Measurements from ENCODE around the gene DHRS7C.

The DHRS7C gene

GRCh38 chr17:9818760-9819159 is 27.4 kb upstream of the DHRS7C start:
- H4K12ac ChIP-seq (ENCODE audit: low read depth, low read length), result no peak overlapping the region
- no peaks in the 10 kb centered on the region for H3K79me1 ChIP-seq (ENCODE audit: low read length)
- H4K8ac ChIP-seq (ENCODE audit: low read depth, low read length), result no peak overlapping the region
- no peak overlapping the region for H3K18ac ChIP-seq (ENCODE audit: low read length)
- no peak overlapping the region for H4K91ac ChIP-seq (ENCODE audit: low read depth, low read length)
- H3K27me3 ChIP-seq (ENCODE audit: insufficient read depth, low read length), result no peaks in the 10 kb centered on the region
- no peak overlapping the region for H3K4me3 ChIP-seq (ENCODE audit: low read depth, low read length)
- peaks cover 4% of the 10 kb centered on the region for H3K9me3 ChIP-seq (ENCODE audit: insufficient read depth, low read depth, low read length)
- H2BK5ac ChIP-seq (ENCODE audit: low read depth, low read length, poor library complexity), result no peak overlapping the region
- no peaks in the 10 kb centered on the region for H3K79me2 ChIP-seq (ENCODE audit: control insufficient read depth, insufficient read depth, low read length, poor library complexity)
- no peak for DNase-seq
- no peak overlapping the region for H3K23ac ChIP-seq (ENCODE audit: low read length)
- no peaks in the 10 kb centered on the region for H3K36me3 ChIP-seq (ENCODE audit: control insufficient read depth in 1 of 2, insufficient read depth in 2 of 2, low read length in 2 of 2)
- no peak overlapping the region for H2BK120ac ChIP-seq (ENCODE audit: insufficient read depth, low read length, poor library complexity)
- H3K4me1 ChIP-seq (ENCODE audit: control insufficient read depth in 1 of 2, insufficient read depth in 2 of 2, low read length in 2 of 2), result no peaks in the 10 kb centered on the region
- no peak overlapping the region for H3K4ac ChIP-seq (ENCODE audit: low read depth, low read length)
- H3K4me2 ChIP-seq (ENCODE audit: low read length), result no peak overlapping the region
- no peak overlapping the region for H2AFZ ChIP-seq (ENCODE audit: insufficient read depth, low read length, poor library complexity)
- H3K9ac ChIP-seq (ENCODE audit: low read length), result no peak overlapping the region
- H2BK12ac ChIP-seq (ENCODE audit: low read length), result no peak overlapping the region
- no peak overlapping the region for H2AK5ac ChIP-seq (ENCODE audit: low read length)
- H3K14ac ChIP-seq (ENCODE audit: low read length), result no peak overlapping the region
- WGBS (ENCODE audit: extremely low coverage, insufficient coverage, insufficient read length), result no CpG with 5 or more reads among the region's 4 CpGs
- H3K27ac ChIP-seq (ENCODE audit: low read depth, low read length), result no peak overlapping the region

GRCh38 chr17:9817086-9817485 is 25.7 kb upstream of the DHRS7C start:
- H3K23ac ChIP-seq (ENCODE audit: low read length), result no peak overlapping the region
- H2AK5ac ChIP-seq (ENCODE audit: low read length), result no peak overlapping the region
- no peak overlapping the region for H2BK120ac ChIP-seq (ENCODE audit: insufficient read depth, low read length, poor library complexity)
- H4K12ac ChIP-seq (ENCODE audit: low read depth, low read length), result no peak overlapping the region
- no peak overlapping the region for H3K4me2 ChIP-seq (ENCODE audit: low read length)
- H4K91ac ChIP-seq (ENCODE audit: low read depth, low read length), result no peak overlapping the region
- no peaks in the 10 kb centered on the region for H3K36me3 ChIP-seq (ENCODE audit: control insufficient read depth in 1 of 2, insufficient read depth in 2 of 2, low read length in 2 of 2)
- no peak overlapping the region for H3K27ac ChIP-seq (ENCODE audit: low read depth, low read length)
- no peak overlapping the region for H4K8ac ChIP-seq (ENCODE audit: low read depth, low read length)
- H3K4ac ChIP-seq (ENCODE audit: low read depth, low read length), result no peak overlapping the region
- no peak overlapping the region for H3K9ac ChIP-seq (ENCODE audit: low read length)
- no peak overlapping the region for H2BK12ac ChIP-seq (ENCODE audit: low read length)
- no peak overlapping the region for H2BK5ac ChIP-seq (ENCODE audit: low read depth, low read length, poor library complexity)
- H3K9me3 ChIP-seq (ENCODE audit: insufficient read depth, low read depth, low read length), result peaks cover 4% of the 10 kb centered on the region
- H3K14ac ChIP-seq (ENCODE audit: low read length), result no peak overlapping the region
- H3K79me2 ChIP-seq (ENCODE audit: control insufficient read depth, insufficient read depth, low read length, poor library complexity), result no peaks in the 10 kb centered on the region
- H3K4me3 ChIP-seq (ENCODE audit: low read depth, low read length), result no peak overlapping the region
- DNase-seq, result peak; percentile 74 to 87
- no CpG with 5 or more reads among the region's 8 CpGs for WGBS (ENCODE audit: extremely low coverage, insufficient coverage, insufficient read length)
- H2AFZ ChIP-seq (ENCODE audit: insufficient read depth, low read length, poor library complexity), result no peak overlapping the region
- H3K18ac ChIP-seq (ENCODE audit: low read length), result no peak overlapping the region
- no peaks in the 10 kb centered on the region for H3K4me1 ChIP-seq (ENCODE audit: control insufficient read depth in 1 of 2, insufficient read depth in 2 of 2, low read length in 2 of 2)
- H3K79me1 ChIP-seq (ENCODE audit: low read length), result no peaks in the 10 kb centered on the region
- no peaks in the 10 kb centered on the region for H3K27me3 ChIP-seq (ENCODE audit: insufficient read depth, low read length)

- no peak overlapping the region for H4K12ac ChIP-seq (ENCODE audit: low read depth, low read length)
- no peak overlapping the region for H2BK120ac ChIP-seq (ENCODE audit: insufficient read depth, low read length, poor library complexity)
- H3K14ac ChIP-seq (ENCODE audit: low read length), result no peak overlapping the region
- H2BK5ac ChIP-seq (ENCODE audit: low read depth, low read length, poor library complexity), result no peak overlapping the region
- no peak for DNase-seq
- no peaks in the 10 kb centered on the region for H3K79me1 ChIP-seq (ENCODE audit: low read length)
- no peak overlapping the region for H2AFZ ChIP-seq (ENCODE audit: insufficient read depth, low read length, poor library complexity)
- no peaks in the 10 kb centered on the region for H3K27me3 ChIP-seq (ENCODE audit: insufficient read depth, low read length)
- H4K91ac ChIP-seq (ENCODE audit: low read depth, low read length), result no peak overlapping the region
- no peak overlapping the region for H2AK5ac ChIP-seq (ENCODE audit: low read length)
- H3K36me3 ChIP-seq (ENCODE audit: control insufficient read depth in 1 of 2, insufficient read depth in 2 of 2, low read length in 2 of 2), result no peaks in the 10 kb centered on the region
- H3K18ac ChIP-seq (ENCODE audit: low read length), result no peak overlapping the region
- no peaks in the 10 kb centered on the region for H3K79me2 ChIP-seq (ENCODE audit: control insufficient read depth, insufficient read depth, low read length, poor library complexity)
- H3K9ac ChIP-seq (ENCODE audit: low read length), result no peak overlapping the region
- H3K4me1 ChIP-seq (ENCODE audit: control insufficient read depth in 1 of 2, insufficient read depth in 2 of 2, low read length in 2 of 2), result no peaks in the 10 kb centered on the region
- no peak overlapping the region for H3K4ac ChIP-seq (ENCODE audit: low read depth, low read length)
- H3K27ac ChIP-seq (ENCODE audit: low read depth, low read length), result no peak overlapping the region
- H2BK12ac ChIP-seq (ENCODE audit: low read length), result no peak overlapping the region
- H4K8ac ChIP-seq (ENCODE audit: low read depth, low read length), result no peak overlapping the region
- H3K23ac ChIP-seq (ENCODE audit: low read length), result no peak overlapping the region
- H3K4me2 ChIP-seq (ENCODE audit: low read length), result no peak overlapping the region
- H3K9me3 ChIP-seq (ENCODE audit: insufficient read depth, low read depth, low read length), result peaks cover 2% of the 10 kb centered on the region
- no peak overlapping the region for H3K4me3 ChIP-seq (ENCODE audit: low read depth, low read length)
- no CpG with 5 or more reads among the region's 10 CpGs for WGBS (ENCODE audit: extremely low coverage, insufficient coverage, insufficient read length)
These were observed 25.1 kb upstream of the DHRS7C start for GRCh38 chr17:9816472-9816871.

DNA sequence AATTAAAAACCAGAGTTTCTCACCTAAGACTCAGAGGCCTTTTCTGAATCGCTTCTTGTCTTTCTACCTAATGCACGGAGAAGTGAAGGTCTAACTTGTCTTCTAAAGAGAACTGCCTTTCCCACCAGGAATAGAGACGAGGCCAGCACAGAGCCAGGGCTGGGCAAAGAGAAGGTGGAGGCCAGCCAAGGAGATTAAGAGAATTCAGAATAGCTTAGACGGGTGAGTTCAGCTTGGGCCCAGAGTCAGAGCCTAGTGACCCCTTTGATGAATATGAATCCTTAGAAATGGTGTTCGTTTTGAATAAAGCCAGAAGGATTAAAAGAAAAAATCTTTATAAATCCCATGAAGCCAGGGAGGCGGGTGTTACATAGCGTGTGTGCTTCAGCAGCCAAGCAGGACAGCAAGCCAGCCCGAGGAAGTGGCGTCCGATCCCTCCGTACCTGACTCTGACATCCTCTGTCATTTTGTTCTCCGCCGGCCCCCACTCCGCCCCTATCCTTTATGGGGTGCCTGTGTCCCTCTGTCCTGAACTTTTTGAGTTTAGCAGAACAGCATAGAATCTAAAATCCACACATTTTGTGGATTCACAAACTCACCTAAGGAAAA is 23.0 kb upstream of the DHRS7C start:
- no peak overlapping the region for H3K4me2 ChIP-seq (ENCODE audit: low read length)
- H3K27me3 ChIP-seq (ENCODE audit: insufficient read depth, low read length), result no peaks in the 10 kb centered on the region
- no peak overlapping the region for H3K14ac ChIP-seq (ENCODE audit: low read length)

More for the DNA sequence above, 23.0 kb upstream of the DHRS7C start:
- no peak overlapping the region for H3K4ac ChIP-seq (ENCODE audit: low read depth, low read length)
- H2BK120ac ChIP-seq (ENCODE audit: insufficient read depth, low read length, poor library complexity), result no peak overlapping the region
- H3K79me1 ChIP-seq (ENCODE audit: low read length), result no peaks in the 10 kb centered on the region
- no peak overlapping the region for H4K91ac ChIP-seq (ENCODE audit: low read depth, low read length)
- H3K36me3 ChIP-seq (ENCODE audit: control insufficient read depth in 1 of 2, insufficient read depth in 2 of 2, low read length in 2 of 2), result no peaks in the 10 kb centered on the region
- no peak for DNase-seq
- no peak overlapping the region for H4K8ac ChIP-seq (ENCODE audit: low read depth, low read length)
- H2AK5ac ChIP-seq (ENCODE audit: low read length), result no peak overlapping the region
- H4K12ac ChIP-seq (ENCODE audit: low read depth, low read length), result no peak overlapping the region
- H3K4me3 ChIP-seq (ENCODE audit: low read depth, low read length), result no peak overlapping the region
- H2AFZ ChIP-seq (ENCODE audit: insufficient read depth, low read length, poor library complexity), result no peak overlapping the region
- H3K27ac ChIP-seq (ENCODE audit: low read depth, low read length), result no peak overlapping the region
- no CpG with 5 or more reads among the region's 14 CpGs for WGBS (ENCODE audit: extremely low coverage, insufficient coverage, insufficient read length)
- H3K4me1 ChIP-seq (ENCODE audit: control insufficient read depth in 1 of 2, insufficient read depth in 2 of 2, low read length in 2 of 2), result no peaks in the 10 kb centered on the region
- H2BK12ac ChIP-seq (ENCODE audit: low read length), result no peak overlapping the region
- no peak overlapping the region for H3K23ac ChIP-seq (ENCODE audit: low read length)
- no peaks in the 10 kb centered on the region for H3K79me2 ChIP-seq (ENCODE audit: control insufficient read depth, insufficient read depth, low read length, poor library complexity)
- H3K9ac ChIP-seq (ENCODE audit: low read length), result no peak overlapping the region
- H3K18ac ChIP-seq (ENCODE audit: low read length), result no peak overlapping the region
- H3K9me3 ChIP-seq (ENCODE audit: insufficient read depth, low read depth, low read length), result peaks cover 2% of the 10 kb centered on the region
- no peak overlapping the region for H2BK5ac ChIP-seq (ENCODE audit: low read depth, low read length, poor library complexity)

Data from trophoblast cell (in vitro differentiated cells and primary cell).